OCI-LY7 (cell line): ENCODE results near the gene HJURP. TPM values are rescaled to one million over a fixed set of nuclear protein-coding genes. Genes with fewer than 3 reads are reported as not detected.

Experiments used
- BruUV-seq: library from RNA; stranded (reverse); fragments of 400-500 nt; replicated peaks from 2 replicates; lab custom pipeline; 2021; lab: Mats Ljungman, UMichigan
- CTCF ChIA-PET: fragments of 300-600 bp; sonication (Branson Sonifier 250); formaldehyde crosslinking; loops from one replicate; lab custom pipeline; 2022; ENCODE audit warnings: antibody characterized with exemption; ENCODE audit not compliant: unreplicated experiment; lab: Charles Lee
- POLR2A ChIA-PET: fragments of 300-600 bp; sonication (Branson Sonifier 250); formaldehyde crosslinking; loops from one replicate; lab custom pipeline; 2022; ENCODE audit warnings: antibody characterized with exemption; lab: Charles Lee
- DNase-seq: peaks from one replicate; pipeline ENCODE4 v3.0.0-alpha.2; 2015; ENCODE audit warnings: low spot score
- H2AFZ ChIP-seq: fragments of 200-600 bp; sonication (generic), shearing (Covaris generic); 2 replicates; pipeline ENCODE4 v1.6.1; 2014; ENCODE audit warnings: mild to moderate bottlenecking, antibody characterized with exemption, low read length, moderate library complexity
- H3K27ac ChIP-seq: fragments of 200-600 bp; sonication (generic); 2 replicates; pipeline ENCODE4 v1.5.1; 2014; ENCODE audit warnings: mixed run types, low read depth, mild to moderate bottlenecking, moderate library complexity, low read length, inconsistent platforms; ENCODE audit not compliant: poor library complexity, severe bottlenecking
- H3K36me3 ChIP-seq: fragments of 200-600 bp; sonication (generic); 2 replicates; pipeline ENCODE4 v1.6.1; 2014; ENCODE audit warnings: mild to moderate bottlenecking, antibody characterized with exemption, low read length, moderate library complexity, mixed read lengths; ENCODE audit not compliant: insufficient read depth
- H3K4me1 ChIP-seq: fragments of 200-600 bp; sonication (generic); 2 replicates; pipeline ENCODE4 v1.5.1; 2014; ENCODE audit warnings: mild to moderate bottlenecking, low read length; ENCODE audit not compliant: insufficient read depth, poor library complexity, severe bottlenecking
- H3K4me2 ChIP-seq: fragments of 200-600 bp; sonication (generic); 2 replicates; pipeline ENCODE4 v1.6.1; 2014; ENCODE audit warnings: mild to moderate bottlenecking, low read length
- H3K4me3 ChIP-seq: fragments of 200-600 bp; sonication (generic); 2 replicates; pipeline ENCODE4 v1.5.1; 2014; ENCODE audit warnings: mild to moderate bottlenecking, low read depth, low read length; ENCODE audit not compliant: poor library complexity, severe bottlenecking
- H3K79me2 ChIP-seq: fragments of 200-600 bp; sonication (generic); 2 replicates; pipeline ENCODE4 v1.6.1; 2016; ENCODE audit warnings: low read depth, mild to moderate bottlenecking, low read length, moderate library complexity, mixed read lengths; ENCODE audit not compliant: insufficient read depth
- H3K9me2 ChIP-seq: fragments of 200-600 bp; sonication (generic); 2 replicates; pipeline ENCODE4 v1.6.1; 2016; ENCODE audit warnings: mild to moderate bottlenecking, low read length, mixed read lengths; ENCODE audit not compliant: insufficient read depth
- H3K9me3 ChIP-seq: fragments of 200-600 bp; sonication (generic); 2 replicates; pipeline ENCODE4 v1.6.1; 2014; ENCODE audit warnings: mild to moderate bottlenecking, mixed run types, low read length, mixed read lengths
- H4K20me1 ChIP-seq: fragments of 200-600 bp; sonication (generic); 2 replicates; pipeline ENCODE4 v1.6.1; 2014; ENCODE audit warnings: mild to moderate bottlenecking, antibody characterized with exemption, low read length, moderate library complexity, mixed read lengths; ENCODE audit not compliant: insufficient read depth
- EZH2phosphoT487 ChIP-seq: fragments of 200-600 bp; sonication (generic); IDR thresholded peaks from 2 replicates; pipeline ENCODE4 v1.6.1; 2018; ENCODE audit warnings: low read depth, borderline replicate concordance, mild to moderate bottlenecking, mixed run types, antibody characterized with exemption, low read length, moderate library complexity, mixed read lengths
- intact Hi-C: fragments of 100-400 bp; cut with micrococcal nuclease; formaldehyde crosslinking; loops from one replicate; pipeline ENCODE4 v1.10.0; 2022; ENCODE audit not compliant: unreplicated experiment
- total RNA-seq, 2 experiments: library from RNA; depleted of rRNA in 1 of 2; stranded (reverse); fragments of >200 nt in 1 of 2; shearing (Covaris generic) in 1 of 2; gene quantifications; 2 replicates each; pipeline ENCODE4 v1.2.3, GENCODE V29; 2014 to 2022
- TF ChIP-seq, protein P1 (sequence below): fragments of 200-600 bp; sonication (generic); conservative IDR thresholded peaks from 2 replicates; pipeline ENCODE4 v1.5.1; 2014; ENCODE audit warnings: mild to moderate bottlenecking, antibody characterized with exemption, low read length, moderate library complexity, mixed read lengths

The HJURP gene
- total RNA-seq, 2 experiments from 2014 or later: 94.3 to 122 TPM

DNA sequence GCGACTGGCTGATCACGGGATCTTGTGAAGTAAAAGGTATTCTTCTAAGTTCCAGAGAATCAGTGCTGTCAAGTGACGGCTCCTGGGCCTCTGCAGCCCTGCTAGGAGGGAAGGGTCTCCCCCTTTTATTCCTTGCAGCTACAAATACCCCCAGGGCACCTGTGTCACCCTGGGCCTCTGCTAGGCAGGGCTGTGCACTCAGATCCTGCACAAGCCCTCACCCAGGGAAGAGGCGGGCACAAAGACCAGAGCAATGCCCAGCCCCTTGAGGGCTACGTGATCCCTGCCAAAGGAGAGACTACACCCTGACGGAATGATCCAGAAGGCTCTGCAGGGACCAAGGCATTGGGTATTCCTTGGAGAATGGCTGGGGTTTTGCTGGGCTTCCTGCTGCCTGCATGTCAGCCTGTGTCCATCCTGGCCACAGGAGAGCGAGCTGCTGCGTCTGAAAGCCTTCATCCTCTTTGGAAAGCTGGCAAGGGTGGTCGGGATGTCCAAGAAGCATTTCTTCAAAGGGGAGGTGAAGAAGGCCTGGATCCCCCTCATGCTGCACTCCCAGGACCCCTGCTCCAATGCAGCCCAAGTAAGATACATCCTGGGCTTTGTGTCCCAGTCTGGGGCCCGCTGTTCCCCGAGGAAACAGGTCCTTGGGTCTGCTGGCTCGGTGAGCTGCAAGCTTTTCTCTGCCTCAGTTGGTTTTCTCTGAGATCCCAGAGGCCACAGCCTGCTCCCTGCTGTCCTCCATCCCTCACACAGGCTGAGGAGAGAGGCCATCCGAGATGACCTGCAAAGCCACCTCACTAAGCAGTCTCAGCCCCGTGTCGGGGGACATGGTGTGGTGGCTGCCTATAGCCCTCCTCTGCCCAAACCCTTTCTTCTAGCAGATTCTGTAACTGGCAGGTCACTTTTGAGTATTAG is 24.9 kb downstream of the HJURP start:
- ChIA-PET CTCF (no interaction called here), POLR2A (no interaction called here)
- Histone ChIP-seq H3K9me2 (no peaks in the 10 kb centered on the region), H3K27ac (no peak overlapping the region), H3K4me2 (no peak overlapping the region), H3K4me3 (no peak overlapping the region), H3K9me3 (no peaks in the 10 kb centered on the region), H2AFZ (no peak overlapping the region), H3K36me3 (peaks cover 14% of the 10 kb centered on the region), H3K4me1 (peaks cover 10% of the 10 kb centered on the region), H3K79me2 (no peaks in the 10 kb centered on the region), H4K20me1 (no peaks in the 10 kb centered on the region)
- BruUV-seq: no TSS peak
- DNase-seq: no peak
- no peak for TF ChIP-seq EZH2phosphoT487
- TF ChIP-seq, protein P1, sequence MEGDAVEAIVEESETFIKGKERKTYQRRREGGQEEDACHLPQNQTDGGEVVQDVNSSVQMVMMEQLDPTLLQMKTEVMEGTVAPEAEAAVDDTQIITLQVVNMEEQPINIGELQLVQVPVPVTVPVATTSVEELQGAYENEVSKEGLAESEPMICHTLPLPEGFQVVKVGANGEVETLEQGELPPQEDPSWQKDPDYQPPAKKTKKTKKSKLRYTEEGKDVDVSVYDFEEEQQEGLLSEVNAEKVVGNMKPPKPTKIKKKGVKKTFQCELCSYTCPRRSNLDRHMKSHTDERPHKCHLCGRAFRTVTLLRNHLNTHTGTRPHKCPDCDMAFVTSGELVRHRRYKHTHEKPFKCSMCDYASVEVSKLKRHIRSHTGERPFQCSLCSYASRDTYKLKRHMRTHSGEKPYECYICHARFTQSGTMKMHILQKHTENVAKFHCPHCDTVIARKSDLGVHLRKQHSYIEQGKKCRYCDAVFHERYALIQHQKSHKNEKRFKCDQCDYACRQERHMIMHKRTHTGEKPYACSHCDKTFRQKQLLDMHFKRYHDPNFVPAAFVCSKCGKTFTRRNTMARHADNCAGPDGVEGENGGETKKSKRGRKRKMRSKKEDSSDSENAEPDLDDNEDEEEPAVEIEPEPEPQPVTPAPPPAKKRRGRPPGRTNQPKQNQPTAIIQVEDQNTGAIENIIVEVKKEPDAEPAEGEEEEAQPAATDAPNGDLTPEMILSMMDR: no peak
- intact Hi-C loops: loop anchor here (5.0 to 10.0 kb wide), 2 partner anchors 117 to 345 kb away; partner anchors contain the start of gene UGT1A5

DNA sequence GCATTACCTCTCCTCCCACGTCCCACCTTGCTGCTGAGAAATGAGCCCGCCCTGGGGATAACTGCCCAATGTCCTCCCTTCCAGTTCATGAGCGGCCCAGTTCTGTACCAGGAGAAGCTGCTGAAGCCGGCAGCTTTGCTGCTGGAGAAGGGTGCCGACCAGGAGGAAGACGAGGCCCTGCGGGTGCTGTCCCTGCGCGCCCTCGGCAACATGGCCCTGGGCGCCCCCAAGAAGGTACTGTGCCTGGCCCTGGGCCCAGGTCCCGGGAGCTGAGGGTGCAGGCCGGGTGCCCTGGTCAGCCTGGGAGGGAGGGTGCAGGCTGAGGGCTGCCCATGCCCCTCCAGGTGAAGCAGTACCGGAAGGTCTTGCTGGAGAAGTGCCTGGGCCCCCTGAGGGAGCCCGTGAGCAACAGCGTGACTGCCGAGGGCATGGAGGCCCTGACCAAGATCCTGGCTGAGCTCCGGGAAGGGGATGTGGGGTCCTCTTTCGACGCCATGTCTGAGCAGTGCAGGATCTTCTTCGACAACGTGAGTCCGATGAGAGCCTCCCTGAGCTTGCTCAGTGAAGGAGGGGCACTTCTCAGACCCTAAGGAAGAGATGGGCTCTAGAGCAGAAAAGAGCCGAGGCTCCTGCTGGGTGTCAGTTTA is 25.7 kb downstream of the HJURP start:
- Histone ChIP-seq H3K36me3 (peaks cover 6% of the 10 kb centered on the region; the same call in 1 of the 2 replicates), H3K79me2 (no peaks in the 10 kb centered on the region), H3K9me3 (no peaks in the 10 kb centered on the region), H3K4me3 (no peak overlapping the region), H2AFZ (no peak overlapping the region), H3K4me1 (peaks cover 10% of the 10 kb centered on the region), H3K27ac (no peak overlapping the region), H3K4me2 (no peak overlapping the region), H3K9me2 (no peaks in the 10 kb centered on the region), H4K20me1 (no peaks in the 10 kb centered on the region)
- intact Hi-C loops: no loop called here
- DNase-seq: no peak
- TF ChIP-seq, protein P1: no peak
- no peak for TF ChIP-seq EZH2phosphoT487
- ChIA-PET POLR2A (no interaction called here), CTCF (no interaction called here)
- BruUV-seq: no TSS peak
